Measurements from ENCODE around the gene ANKRD28. TPM values are rescaled to one million over a fixed set of nuclear protein-coding genes. Genes with fewer than 3 reads are reported as not detected.
"Not testable (repeated sequence)": the region's sequence is repeated elsewhere in the genome, so short reads cannot be mapped to it uniquely, and the experiment has no call there.

Gene ANKRD28
- 10 to 100 TPM; 24.7 to 48.8 (median 40.4) TPM for polyA plus RNA-seq (ENCODE audit: insufficient read depth in 1 of 5, insufficient read length in 5 of 5, low replicate concordance in 1 of 5)
- long read RNA-seq, donor 1, full-length matches to known transcripts, result 1 of 1 reads
- long read RNA-seq, donor 1, partial matches to known transcripts, result 0 of 1 reads
- long read RNA-seq, donor 1, other reads (novel, unspliced or antisense), result 0 of 1 reads
- long read RNA-seq, donor 2, result 0 reads
- long read RNA-seq, donor 3, result 0 reads
- long read RNA-seq, donor 4, partial matches to known transcripts, result 0 of 1 reads
- long read RNA-seq, donor 4, other reads (novel, unspliced or antisense), result 0 of 1 reads
- long read RNA-seq, donor 5, result 0 reads
- long read RNA-seq, donor 6, result 0 reads
- long read RNA-seq, donor 7, result 0 reads
- long read RNA-seq, donor 8, result 0 reads

DNA sequence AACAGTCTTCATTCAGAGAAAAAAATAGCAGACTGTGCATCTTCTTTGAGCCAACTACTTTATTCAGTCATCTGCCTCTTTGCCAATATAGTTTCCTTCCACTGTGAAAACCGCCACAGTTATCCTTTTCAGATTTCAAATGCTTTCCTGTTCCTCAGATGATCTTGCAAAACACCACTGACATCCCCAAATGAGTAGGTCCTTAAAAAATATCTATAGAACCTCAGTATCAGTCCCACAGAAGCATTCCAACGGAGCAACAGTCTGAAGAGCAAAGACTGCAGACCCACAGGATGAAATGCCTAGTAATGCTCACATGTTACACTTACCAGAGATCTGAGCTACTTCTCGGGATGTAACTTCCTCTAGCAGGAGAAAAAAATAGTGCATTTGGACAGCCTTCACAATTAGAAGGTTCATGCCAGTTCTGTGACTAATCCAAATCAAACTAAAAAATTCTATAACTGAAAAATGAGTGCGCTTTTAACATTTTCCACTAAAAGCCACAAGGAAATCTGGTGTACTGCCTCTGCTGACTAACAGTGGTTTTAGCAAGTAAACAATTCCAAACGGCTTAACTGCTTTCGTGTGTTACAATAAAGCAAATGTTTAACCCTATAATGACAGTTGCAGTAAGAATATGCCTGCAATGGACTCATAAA is at the start of gene ANKRD28:
Gene ANKRD28, minus strand, starts transcription at position 338 of the 662 bp plus-strand sequence. CDS start 1,458 bp downstream, outside the sequence.
- DNase-seq, result peak; percentile 52 to 69

DNA sequence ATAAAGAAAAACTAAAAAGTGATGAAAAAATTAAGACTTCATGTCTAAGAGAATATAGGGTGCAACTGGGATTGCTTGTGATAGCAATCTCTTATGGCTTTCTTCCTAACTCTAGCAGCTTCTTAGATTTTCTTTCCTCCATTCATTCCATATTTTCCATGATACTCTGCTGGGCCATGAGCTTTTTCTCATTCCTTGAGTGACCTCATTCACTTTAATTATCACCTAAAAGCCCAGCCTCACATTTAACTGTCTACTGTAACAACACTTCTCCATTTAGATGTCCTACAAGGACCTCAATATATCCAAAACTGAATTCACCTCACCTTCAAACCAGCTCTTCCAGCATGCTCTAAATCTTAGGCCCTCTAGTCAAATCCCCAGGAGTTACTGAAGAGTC is 49.5 kb upstream of the ANKRD28 start:
- no peak for DNase-seq

DNA sequence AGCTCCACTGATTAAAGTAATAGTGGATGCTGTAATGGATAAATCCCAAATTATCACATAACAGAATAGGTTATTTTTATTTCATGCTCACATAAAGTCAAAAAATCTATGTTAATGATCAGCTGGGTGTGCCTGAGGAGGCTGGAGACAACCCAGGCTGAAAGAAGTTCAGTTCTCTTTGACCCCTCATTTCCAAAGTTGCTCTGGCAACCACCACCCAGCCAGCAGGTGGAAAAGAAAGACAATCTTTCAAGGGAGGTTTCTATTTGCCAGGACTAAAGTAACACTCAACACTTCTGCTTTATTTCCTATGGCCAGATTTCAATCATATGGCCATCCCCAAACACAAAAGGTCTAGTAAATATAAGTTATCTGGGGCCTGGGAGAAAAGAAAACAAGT is 48.8 kb upstream of the ANKRD28 start:
- no peak for DNase-seq

DNA sequence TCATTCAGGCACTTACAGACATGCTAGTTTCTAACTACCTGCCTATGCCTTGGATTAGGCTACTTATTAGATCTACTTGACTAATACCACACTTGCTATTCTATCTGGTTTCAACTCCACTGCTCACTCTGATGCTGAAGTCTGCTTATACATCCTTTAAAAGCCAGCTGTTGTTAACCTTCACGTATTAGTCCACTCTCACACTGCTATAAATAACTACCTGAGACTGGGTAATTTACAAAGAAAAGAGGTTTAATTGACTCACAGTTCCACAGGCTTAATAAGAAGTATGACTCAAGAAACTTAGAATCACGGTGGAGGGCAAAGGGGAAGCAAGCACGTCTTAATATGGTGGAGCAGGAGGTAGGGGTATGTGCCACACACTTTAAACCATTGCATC is 47.7 kb upstream of the ANKRD28 start:
- no peak for DNase-seq

DNA sequence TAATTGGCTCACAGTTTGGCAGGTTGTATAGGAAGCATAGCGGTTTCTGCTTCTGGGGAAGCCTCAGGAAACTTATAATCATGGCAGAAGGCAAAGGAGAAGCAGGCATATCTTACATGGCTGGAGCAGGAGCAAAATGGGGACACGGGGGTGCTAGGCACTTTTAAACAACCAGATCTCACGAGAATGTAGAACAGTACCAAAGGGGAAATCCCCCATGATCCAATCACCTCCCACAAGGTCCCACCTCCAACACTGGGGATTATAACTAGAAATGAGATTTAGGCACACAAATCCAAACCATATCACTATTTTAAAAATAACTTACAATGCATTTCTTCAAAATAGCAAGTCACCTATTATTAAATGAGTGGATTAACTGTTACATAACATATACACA is 47.1 kb upstream of the ANKRD28 start:
- no peak for DNase-seq

DNA sequence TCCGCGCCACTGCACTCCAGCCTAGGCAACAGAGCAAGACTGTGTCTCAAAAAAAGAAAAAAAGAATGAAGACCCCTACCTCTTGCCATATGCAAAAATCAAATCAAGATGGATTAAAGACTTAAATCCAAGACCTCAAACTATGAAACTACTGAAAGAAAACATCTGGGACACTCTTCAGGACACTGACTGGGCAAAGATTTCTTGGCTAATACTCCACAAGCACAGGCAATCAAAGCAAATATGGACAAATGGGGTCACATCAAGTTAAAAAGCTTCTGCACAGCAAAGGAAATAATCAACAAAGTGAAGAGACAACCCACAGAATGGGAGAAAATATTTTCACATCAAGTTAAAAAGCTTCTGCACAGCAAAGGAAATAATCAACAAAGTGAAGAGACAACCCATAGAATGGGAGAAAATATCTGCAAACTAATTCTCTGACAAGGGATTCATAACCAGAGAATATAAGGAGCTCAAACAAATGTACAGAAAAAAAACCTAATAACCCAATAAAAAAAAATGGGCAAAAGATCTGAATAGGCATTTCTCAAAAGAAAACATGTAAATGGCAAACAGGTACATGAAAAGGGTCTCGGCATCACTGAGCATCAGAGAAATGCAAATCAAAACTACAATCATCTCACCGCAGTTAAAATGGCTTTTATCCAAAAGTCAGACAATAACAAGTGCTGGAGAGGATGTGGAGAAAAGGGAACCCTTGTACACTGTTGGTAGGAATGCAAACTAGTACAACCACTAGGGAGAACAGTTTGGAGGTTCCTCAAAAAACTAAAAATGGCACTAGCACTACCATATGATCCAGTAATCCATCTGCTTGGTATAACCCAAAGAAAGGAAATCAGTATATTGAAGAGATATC is 43.6 kb upstream of the ANKRD28 start:
- not testable (repeated sequence) for DNase-seq

DNA sequence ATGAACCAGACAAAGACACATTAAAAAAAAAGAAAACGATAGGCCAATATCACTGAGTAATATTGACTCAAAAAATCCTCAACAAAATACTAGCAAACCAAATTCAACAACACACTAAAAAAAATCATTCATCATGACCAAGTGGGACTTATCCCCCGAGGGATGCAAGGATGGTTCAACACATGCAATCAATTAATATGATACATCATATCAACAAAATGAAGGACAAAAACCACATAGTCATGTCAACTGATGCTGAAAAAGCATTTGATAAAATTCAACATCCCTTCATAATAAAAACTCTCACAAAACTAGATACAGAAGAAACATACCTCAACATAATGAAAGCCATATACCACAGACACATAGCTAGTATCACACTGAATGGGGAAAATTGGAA is 41.8 kb upstream of the ANKRD28 start:
- no peak for DNase-seq

DNA sequence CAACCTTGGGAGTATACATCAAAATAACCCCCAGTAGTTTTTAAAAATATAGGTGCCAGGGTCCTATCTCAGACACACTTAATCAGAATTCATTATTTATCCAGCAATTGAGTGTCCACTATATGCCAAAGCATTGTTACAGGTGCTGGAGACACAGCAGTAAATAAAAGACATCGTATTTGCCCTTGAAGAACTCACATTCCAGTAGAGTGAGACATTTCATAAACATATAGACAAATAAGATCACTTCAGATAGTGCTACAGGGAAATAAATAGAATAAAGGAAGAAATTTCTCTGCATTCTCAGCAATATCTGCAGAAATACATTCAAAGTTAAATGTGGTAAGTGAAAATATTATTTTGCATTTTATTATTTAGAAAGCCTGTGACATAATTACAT is 34.1 kb upstream of the ANKRD28 start:
- no peak for DNase-seq

DNA sequence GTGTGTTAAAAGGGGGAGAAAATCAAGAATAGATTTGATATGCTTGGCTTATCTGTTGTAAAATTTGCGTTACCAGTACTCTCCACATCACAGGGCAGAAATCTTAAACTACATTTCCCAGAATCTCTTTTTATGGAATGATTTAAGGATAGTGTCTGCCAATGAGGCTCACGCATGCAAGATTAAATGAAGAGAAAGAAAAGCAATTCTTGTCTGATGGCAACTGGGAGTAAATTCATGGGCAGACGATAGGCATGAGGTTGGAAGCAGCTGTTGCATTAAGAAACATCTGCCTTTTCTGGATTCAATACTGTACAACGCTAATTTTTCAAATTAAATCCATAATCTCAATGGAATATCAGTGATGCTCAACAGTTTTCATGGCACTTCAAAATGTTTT is 27.2 kb upstream of the ANKRD28 start:
- DNase-seq, result no peak

DNA sequence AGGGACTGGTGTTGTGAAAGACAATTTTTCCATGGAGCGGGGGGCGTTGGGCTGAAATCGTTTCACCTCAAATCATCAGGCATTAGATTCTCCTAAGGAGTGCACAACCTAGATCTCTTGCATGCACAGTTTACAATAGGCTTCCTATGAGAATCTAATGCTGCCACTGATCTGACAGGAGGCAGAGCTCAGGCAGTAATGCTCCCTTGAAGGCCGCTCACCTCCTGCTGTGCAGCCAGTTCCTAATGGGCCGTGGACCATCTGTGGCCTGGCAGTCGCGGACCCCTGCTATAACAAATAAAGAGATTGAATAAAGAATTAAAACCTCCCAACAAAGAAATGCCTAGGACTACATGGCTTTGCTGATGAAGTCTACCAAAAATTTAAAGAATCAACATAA is 25.3 kb upstream of the ANKRD28 start:
- DNase-seq, result no peak

DNA sequence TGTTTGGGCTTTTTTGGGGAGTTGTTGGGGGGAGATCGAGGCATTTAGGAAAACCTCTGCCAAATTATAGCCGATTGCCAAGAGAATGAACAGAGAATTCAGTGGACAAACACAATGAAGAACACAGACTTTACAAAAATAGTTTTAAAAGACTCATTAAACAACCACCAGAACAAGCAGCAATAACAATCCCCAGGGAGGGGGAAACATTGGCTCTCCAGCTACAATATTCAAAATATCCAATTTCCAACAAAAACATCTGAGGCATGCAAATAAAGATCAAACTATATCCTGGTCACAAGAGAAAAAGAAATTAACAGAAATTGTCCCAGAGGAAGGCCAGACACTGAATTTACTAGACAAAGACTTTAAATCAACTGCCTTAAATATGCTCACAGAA is 24.5 kb upstream of the ANKRD28 start:
- DNase-seq, result no peak

DNA sequence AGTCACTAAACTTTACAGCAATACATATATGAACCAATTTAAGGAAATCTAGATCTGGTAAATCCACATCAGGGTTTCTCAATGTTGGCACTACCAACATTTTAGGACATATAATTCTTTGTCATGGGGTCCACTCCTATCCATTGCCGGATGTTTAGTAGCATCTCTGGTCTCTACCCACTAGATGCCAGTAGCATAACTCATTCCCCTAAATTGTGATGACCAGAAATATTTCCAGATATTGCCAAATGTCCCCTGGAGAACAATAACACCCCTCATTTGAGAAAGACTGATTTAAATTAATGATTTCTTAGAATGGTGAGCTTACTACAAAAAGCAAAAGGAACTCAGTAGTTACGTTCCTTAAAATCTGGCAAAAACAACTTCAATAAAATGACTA is 23.1 kb upstream of the ANKRD28 start:
- no peak for DNase-seq

DNA sequence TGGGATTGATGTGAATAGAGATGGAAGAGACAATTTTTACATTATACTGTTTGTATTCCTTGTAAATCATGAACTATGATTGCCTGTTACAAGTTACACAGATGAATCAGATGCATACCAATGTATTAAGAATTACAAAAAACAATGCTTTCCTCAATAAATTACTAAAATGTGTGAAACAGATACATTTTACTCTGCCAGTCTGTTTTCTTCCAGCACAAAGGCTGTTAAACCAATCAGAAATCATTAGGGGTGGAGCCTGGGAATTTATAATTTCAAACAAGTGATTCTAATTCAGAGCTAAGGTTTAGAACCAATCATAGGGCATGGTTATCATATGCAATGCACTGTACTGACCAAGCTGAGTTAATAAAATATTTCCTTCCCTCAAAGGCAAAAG is 21.8 kb upstream of the ANKRD28 start:
- DNase-seq, result no peak

DNA sequence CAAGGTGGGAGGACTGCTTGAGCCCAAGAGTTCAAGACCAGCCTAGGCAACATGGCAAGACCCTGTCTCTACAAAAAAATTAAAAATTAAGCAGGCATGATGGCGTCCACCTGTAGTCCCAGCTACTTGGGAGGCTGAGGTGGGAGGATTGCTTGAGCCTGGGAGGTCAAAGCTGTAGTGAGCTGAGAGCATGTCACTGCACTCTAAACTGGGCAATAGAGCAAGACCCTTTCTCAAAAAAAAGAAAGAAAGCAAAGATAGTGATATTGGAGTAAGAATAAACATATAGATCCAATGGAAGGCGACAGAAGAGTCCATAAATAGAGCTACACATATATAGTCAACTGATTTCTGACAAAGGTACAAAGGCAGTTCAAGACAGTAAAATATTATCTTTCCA is 21.3 kb upstream of the ANKRD28 start:
- no peak for DNase-seq

DNA sequence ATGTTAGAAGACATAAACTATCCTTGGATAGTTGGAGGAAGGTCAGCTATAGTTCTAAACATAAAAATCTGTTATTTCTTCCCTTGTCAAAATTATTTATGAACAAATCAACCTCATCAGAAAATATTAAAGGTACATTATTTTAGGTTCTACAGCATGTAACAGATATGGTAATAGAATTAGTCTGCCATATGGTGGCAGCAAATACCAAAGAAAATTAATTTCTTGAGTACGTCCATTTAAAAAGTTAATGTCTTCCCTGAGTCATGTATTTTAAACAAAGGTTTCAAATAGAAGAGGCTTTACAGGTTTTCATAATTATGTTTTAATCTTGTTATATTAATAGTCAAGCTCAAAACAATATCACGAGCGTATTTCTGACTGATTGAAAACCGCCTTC is 17.9 kb upstream of the ANKRD28 start:
- DNase-seq, result peak in 1 of 2 donors; percentile 49

DNA sequence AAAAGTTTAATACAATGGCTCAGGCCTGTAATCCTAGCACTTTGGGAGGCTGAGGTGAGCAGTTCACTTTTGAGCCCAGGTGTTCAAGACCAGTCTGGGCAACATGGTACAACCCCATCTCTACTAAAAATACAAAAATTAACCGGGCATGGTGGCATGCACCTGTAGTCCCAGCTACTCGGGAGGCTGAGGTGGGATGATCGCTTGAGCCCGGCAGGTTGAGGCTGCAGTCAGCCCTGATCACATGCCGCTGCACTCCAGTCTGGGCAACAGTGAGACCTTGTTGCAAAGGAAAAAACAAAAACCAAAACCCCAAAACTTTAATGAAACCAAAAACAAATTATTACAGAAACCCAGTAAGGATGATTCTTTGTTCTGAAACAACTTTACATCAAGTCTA is 15.3 kb upstream of the ANKRD28 start:
- not testable (repeated sequence) for DNase-seq

DNA sequence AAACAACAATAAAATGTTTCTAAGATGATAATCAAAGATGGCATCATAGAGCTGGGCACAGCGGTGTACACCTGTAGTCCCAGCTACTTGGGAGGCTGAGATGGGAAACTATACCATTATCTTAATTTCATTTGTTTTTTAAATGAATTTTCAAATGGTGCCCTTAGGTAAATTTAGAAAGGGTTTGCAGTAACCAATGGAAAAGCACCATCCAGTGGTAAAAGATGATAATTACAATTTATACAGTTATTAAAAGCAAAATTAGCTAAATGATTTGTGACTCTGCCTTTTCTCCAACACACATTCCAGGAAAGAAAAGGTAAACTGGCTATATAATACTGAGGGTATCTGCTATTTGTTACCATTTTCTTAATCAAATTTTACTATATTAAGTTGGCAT is 14.4 kb upstream of the ANKRD28 start:
- no peak for DNase-seq

DNA sequence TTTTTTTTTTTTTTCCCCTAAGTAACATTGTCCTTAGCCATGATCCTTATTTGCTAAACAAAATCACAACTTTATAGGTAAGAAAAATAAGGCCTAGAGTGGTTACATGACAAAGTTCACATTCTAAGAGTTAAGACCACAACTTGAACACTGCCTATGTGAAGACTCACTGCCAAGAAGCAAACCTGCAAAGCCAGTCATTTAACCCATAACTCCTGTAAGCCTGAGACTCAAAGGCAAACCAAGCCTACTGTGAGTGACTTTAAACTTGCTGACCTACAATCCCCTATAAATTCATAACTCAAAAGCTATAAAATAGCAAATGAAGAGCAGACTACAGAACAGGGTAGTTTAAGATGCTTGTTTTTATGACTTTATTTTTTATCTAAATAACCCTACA is 12.9 kb upstream of the ANKRD28 start:
- DNase-seq, result no peak

DNA sequence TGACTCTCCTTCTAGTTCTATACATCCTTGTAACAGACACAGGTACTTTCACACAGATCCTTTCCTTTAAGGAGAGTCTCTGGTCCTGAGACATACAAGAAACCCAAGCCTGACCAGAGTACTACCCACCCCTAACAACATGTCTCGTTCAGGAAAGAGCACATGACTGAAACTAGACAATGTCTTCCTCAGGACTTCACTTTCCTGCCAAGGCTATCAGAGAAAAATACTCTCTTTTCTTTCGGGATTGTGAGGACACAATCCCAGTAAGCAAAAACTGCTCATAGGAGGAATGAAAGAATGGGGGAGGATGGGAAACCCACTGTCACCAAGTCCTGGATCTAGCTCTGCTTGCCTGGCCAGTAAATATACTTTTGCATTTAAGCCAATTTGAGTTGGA is 11.5 kb upstream of the ANKRD28 start:
- no peak for DNase-seq

DNA sequence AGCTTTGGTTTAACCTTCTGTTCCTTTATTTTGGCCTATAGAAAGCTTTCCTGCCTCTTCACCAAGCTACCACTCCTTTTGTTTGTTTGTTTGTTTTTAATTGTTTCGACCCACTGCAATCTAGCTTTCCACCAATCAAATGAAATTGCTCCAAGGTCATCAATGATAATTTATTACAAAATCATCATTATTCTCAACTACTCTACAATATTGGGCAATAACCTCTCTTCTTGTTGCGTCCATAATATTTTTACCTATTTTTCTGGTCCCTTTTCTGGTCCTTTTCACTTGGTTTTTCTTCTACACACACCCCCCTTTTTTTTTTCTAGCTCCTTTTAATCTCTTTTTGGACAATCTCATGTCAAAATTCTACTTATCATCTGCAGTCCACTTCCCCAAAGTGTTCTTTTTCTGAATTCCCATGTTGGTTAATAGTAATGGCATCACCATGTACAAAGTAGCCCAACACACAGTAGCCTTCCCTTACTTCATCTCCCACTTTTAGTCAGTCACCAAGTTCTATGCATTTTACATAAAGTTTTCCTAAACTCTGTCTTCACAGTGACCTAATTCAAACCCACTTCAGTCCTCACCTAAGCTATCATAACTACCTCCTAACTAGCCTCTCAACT is 11.0 kb upstream of the ANKRD28 start:
- no peak for DNase-seq

DNA sequence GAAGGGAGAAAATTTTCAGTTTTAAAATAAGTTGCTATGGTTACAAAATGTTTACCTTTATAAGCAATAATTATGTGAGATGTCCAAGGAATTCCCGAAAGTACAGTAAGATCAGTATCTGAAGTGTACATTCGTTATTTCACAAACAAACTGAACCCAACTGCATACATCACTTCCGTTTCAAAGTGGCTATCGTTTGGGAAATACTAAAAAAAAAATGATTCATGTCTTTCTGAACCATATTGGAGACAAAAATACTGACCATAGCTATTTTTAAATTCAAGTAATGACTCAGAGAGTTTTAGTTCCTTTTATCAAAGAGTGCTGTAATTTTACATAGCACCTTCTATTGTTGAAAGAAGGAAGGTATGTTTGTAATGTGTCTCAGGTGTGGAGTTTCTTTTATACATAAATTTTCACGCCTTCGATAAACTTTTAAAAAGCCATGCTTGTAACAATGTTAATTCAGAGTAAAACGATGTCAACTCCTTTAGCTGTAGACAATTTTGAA is 8.0 kb upstream of the ANKRD28 start:
- DNase-seq, result peak in 1 of 2 donors; percentile 39

All from right lung (tissue), 10 donors.